NB4 (cell line): ENCODE data around the gene MAGI2.

Source experiments
- CTCF ChIP-seq: IDR thresholded peaks from one replicate; pipeline ENCODE4 v1.5.1; 2012; ENCODE audit warnings: low read depth, low read length
- MAX ChIP-seq: IDR thresholded peaks from 2 replicates; pipeline ENCODE4 v1.6.1; 2011; ENCODE audit warnings: low read depth, low read length
- MYC ChIP-seq: IDR thresholded peaks from 2 replicates; pipeline ENCODE4 v1.6.1; 2011; ENCODE audit warnings: low read depth, low read length
- POLR2A ChIP-seq: IDR thresholded peaks from 2 replicates; pipeline ENCODE4 v1.6.1; 2011; ENCODE audit warnings: mild to moderate bottlenecking; ENCODE audit not compliant: insufficient read length; ENCODE audit errors: extremely low read depth

- TF ChIP-seq POLR2A (no peak), MAX (no peak), CTCF (no peak), MYC (no peak)
Measured at GRCh38 chr7:78764571-78764970, 688.9 kb downstream of the MAGI2 start.
